HG02798 (cell line): ENCODE results near the gene XYLT1.

Experiments used
- ATAC-seq: cut with Tn5 transposase; IDR thresholded peaks from one replicate; pipeline ENCODE4 v1.9.1; 2021; ENCODE audit warnings: mild to moderate bottlenecking; ENCODE audit not compliant: unreplicated experiment, poor library complexity

The XYLT1 gene

GRCh38 chr16:17408296-17408695 is 62.5 kb downstream of the XYLT1 start:
- ATAC-seq, result no peak

- no peak for ATAC-seq
Measured at GRCh38 chr16:17407321-17407720, 63.4 kb downstream of the XYLT1 start.

GRCh38 chr16:17404941-17405689 is 65.6 kb downstream of the XYLT1 start:
- ATAC-seq, result no peak

GRCh38 chr16:17403859-17404545 is 66.8 kb downstream of the XYLT1 start:
- no peak for ATAC-seq

- no peak for ATAC-seq
Measured at GRCh38 chr16:17403156-17403809, 67.5 kb downstream of the XYLT1 start.

- no peak for ATAC-seq
Measured at GRCh38 chr16:17397499-17397891, 73.3 kb downstream of the XYLT1 start.

- no peak for ATAC-seq
Measured at GRCh38 chr16:17396762-17397498, 73.8 kb downstream of the XYLT1 start.

- no peak for ATAC-seq
Measured at GRCh38 chr16:17395849-17396480, 74.8 kb downstream of the XYLT1 start.

- ATAC-seq, result no peak
Measured at GRCh38 chr16:17392857-17393692, 77.7 kb downstream of the XYLT1 start.

- ATAC-seq, result no peak
Measured at GRCh38 chr16:17392127-17392856, 78.5 kb downstream of the XYLT1 start.

- ATAC-seq, result no peak
Measured at GRCh38 chr16:17391715-17392114, 79.0 kb downstream of the XYLT1 start.

- no peak for ATAC-seq
Measured at GRCh38 chr16:17389384-17389783, 81.4 kb downstream of the XYLT1 start.

GRCh38 chr16:17387256-17387655 is 83.5 kb downstream of the XYLT1 start:
- no peak for ATAC-seq

GRCh38 chr16:17386229-17386628 is 84.5 kb downstream of the XYLT1 start:
- ATAC-seq, result no peak

- ATAC-seq, result no peak
Measured at GRCh38 chr16:17384471-17384870, 86.3 kb downstream of the XYLT1 start.

- no peak for ATAC-seq
Measured at GRCh38 chr16:17382949-17383863, 87.6 kb downstream of the XYLT1 start.

GRCh38 chr16:17382514-17382913 is 88.2 kb downstream of the XYLT1 start:
- ATAC-seq, result no peak

GRCh38 chr16:17381784-17382183 is 89.0 kb downstream of the XYLT1 start:
- no peak for ATAC-seq
